ENCODE measurements around the gene RIN3. TPM values are rescaled to one million over a fixed set of nuclear protein-coding genes. Genes with fewer than 3 reads are reported as not detected.

The RIN3 gene
- total and polyA plus RNA-seq, 4 donors: 5.0 to 15.6 (median 9.0) TPM

GRCh38 chr14:92595267-92595666 is 81.7 kb downstream of the RIN3 start:
- WGBS: 95% methylated on average over 3 of the region's 3 CpGs
- no peak for TF ChIP-seq NR2F2 (IDR thresholded peaks at IDR 0.05)
- TF ChIP-seq JUND (IDR thresholded peaks at IDR 0.05): no peak
- TF ChIP-seq RXRA (IDR thresholded peaks at IDR 0.05): no peak
- no peak for TF ChIP-seq FOXA2 (IDR thresholded peaks at IDR 0.05)

GRCh38 chr14:92596331-92596907 is 82.8 kb downstream of the RIN3 start:
- no peak for DNase-seq (ENCODE audit: low spot score)
- Histone ChIP-seq H3K9me3 (ENCODE audit: control insufficient read depth in 4 of 4, low read length in 3 of 4) (no peaks in the 10 kb centered on the region), H3K4me3 (ENCODE audit: low read depth in 1 of 3, low read length in 3 of 3) (no peak overlapping the region), H3K36me3 (ENCODE audit: control insufficient read depth in 4 of 4, insufficient read depth in 3 of 4, low read depth in 1 of 4, low read length in 3 of 4) (peaks cover 0 to 3% (median 2%) of the 10 kb centered on the region in 4 donors), H3K4me1 (ENCODE audit: control insufficient read depth in 4 of 4, insufficient read depth in 4 of 4, low read length in 3 of 4) (no peaks in the 10 kb centered on the region), H3K27me3 (ENCODE audit: control insufficient read depth in 4 of 4, insufficient read depth in 4 of 4, low read length in 3 of 4) (no peaks in the 10 kb centered on the region), H3K27ac (ENCODE audit: low read depth in 1 of 2, low read length in 2 of 2) (no peak overlapping the region), H3K9ac (ENCODE audit: low read depth in 1 of 2, low read length in 2 of 2) (no peak overlapping the region)
- TF ChIP-seq SP1 (IDR thresholded peaks at IDR 0.05): no peak
- no peak for TF ChIP-seq RAD21 (IDR thresholded peaks at IDR 0.05)
- no peak for TF ChIP-seq FOXA1 (IDR thresholded peaks at IDR 0.05)
- TF ChIP-seq ZBTB33 (IDR thresholded peaks at IDR 0.05): no peak
- no peak for TF ChIP-seq HNF4A (conservative IDR thresholded peaks at IDR 0.05)
- no peak for TF ChIP-seq ATF3 (IDR thresholded peaks at IDR 0.05)
- no peak for TF ChIP-seq REST (IDR thresholded peaks at IDR 0.05)
- no peak for TF ChIP-seq RXRA (IDR thresholded peaks at IDR 0.05)
- TF ChIP-seq CTCF (IDR thresholded peaks at IDR 0.05; ENCODE audit: low read depth, low read length, missing input control): no peak
- TF ChIP-seq YY1 (IDR thresholded peaks at IDR 0.05): no peak
- WGBS: 92% methylated on average over 9 of the region's 9 CpGs

More at GRCh38 chr14:92595267-92595666, 81.7 kb downstream of the RIN3 start:
- no peaks in the 10 kb centered on the region for H3K9me3 ChIP-seq (ENCODE audit: control insufficient read depth in 4 of 4, low read length in 3 of 4)
- H3K36me3 ChIP-seq (ENCODE audit: control insufficient read depth in 4 of 4, insufficient read depth in 3 of 4, low read depth in 1 of 4, low read length in 3 of 4): peaks cover 0 to 5% (median 3%) of the 10 kb centered on the region in 4 donors
- H3K4me3 ChIP-seq (ENCODE audit: low read depth in 1 of 3, low read length in 3 of 3): no peak overlapping the region
- DNase-seq (ENCODE audit: low spot score): no peak
- H3K4me1 ChIP-seq (ENCODE audit: control insufficient read depth in 4 of 4, insufficient read depth in 4 of 4, low read length in 3 of 4): no peaks in the 10 kb centered on the region
- H3K9ac ChIP-seq (ENCODE audit: low read depth in 1 of 2, low read length in 2 of 2): no peak overlapping the region
- no peak overlapping the region for H3K27ac ChIP-seq (ENCODE audit: low read depth in 1 of 2, low read length in 2 of 2)
- no peaks in the 10 kb centered on the region for H3K27me3 ChIP-seq (ENCODE audit: control insufficient read depth in 4 of 4, insufficient read depth in 4 of 4, low read length in 3 of 4)

Measured in liver (tissue), 9 donors.